PC-9 (cell line): Measurements from ENCODE around the gene SFSWAP. TPM values are rescaled to one million over a fixed set of nuclear protein-coding genes. Genes with fewer than 3 reads are reported as not detected.

Experiments used
- BruUV-seq: library from RNA; stranded (reverse); fragments of 400-500 nt; replicated peaks from 2 replicates; lab custom pipeline; 2021; lab: Mats Ljungman, UMichigan
- CTCF ChIA-PET: fragments of 300-600 bp; sonication (Branson Sonifier 250); formaldehyde crosslinking; loops from one replicate; lab custom pipeline; 2022; ENCODE audit warnings: antibody characterized with exemption; lab: Charles Lee
- POLR2A ChIA-PET: fragments of 300-600 bp; sonication (Branson Sonifier 250); formaldehyde crosslinking; loops from one replicate; lab custom pipeline; 2022; ENCODE audit warnings: antibody characterized with exemption; ENCODE audit not compliant: unreplicated experiment; lab: Charles Lee
- DNase-seq, 2 experiments: peaks; one replicate each; pipeline versions ENCODE4 v3.0.0 to v3.0.0-alpha.2; 2015 to 2022; ENCODE audit warnings: mixed read lengths in 1 of 2
- H2AFZ ChIP-seq: fragments of 200-600 bp; sonication (generic); 2 replicates; pipeline ENCODE4 v1.8.1; 2017; ENCODE audit warnings: antibody characterized with exemption
- H3F3A ChIP-seq: fragments of 200-600 bp; sonication (generic); 2 replicates; pipeline ENCODE4 v1.8.1; 2017; ENCODE audit warnings: antibody characterized with exemption, mild to moderate bottlenecking, low read depth; ENCODE audit not compliant: insufficient read depth
- H3K27ac ChIP-seq: fragments of 200-600 bp; sonication (generic); 2 replicates; pipeline ENCODE4 v1.6.1; 2016; ENCODE audit warnings: mixed run types
- H3K27me3 ChIP-seq: fragments of 200-600 bp; sonication (generic); 2 replicates; pipeline ENCODE4 v1.6.1; 2016; ENCODE audit warnings: low read depth, mixed run types; ENCODE audit not compliant: insufficient read depth
- H3K36me3 ChIP-seq: fragments of 200-600 bp; sonication (generic); 2 replicates; pipeline ENCODE4 v1.6.1; 2016; ENCODE audit warnings: low read depth, mixed run types
- H3K4me1 ChIP-seq: fragments of 200-600 bp; sonication (generic); replicated peaks from 2 replicates; pipeline ENCODE4 v1.6.1; 2016; ENCODE audit warnings: mixed run types; ENCODE audit not compliant: insufficient read depth
- H3K4me2 ChIP-seq: fragments of 200-600 bp; sonication (generic); 2 replicates; pipeline ENCODE4 v1.6.1; 2017; ENCODE audit warnings: mixed run types
- H3K4me3 ChIP-seq: fragments of 200-600 bp; sonication (generic); 2 replicates; pipeline ENCODE4 v1.6.1; 2016; ENCODE audit warnings: mixed run types
- H3K79me2 ChIP-seq: fragments of 200-600 bp; sonication (generic); 2 replicates; pipeline ENCODE4 v1.6.1; 2017; ENCODE audit warnings: low read depth, mixed run types
- H3K9me2 ChIP-seq: fragments of 200-600 bp; sonication (generic); 2 replicates; pipeline ENCODE4 v1.8.1; 2017; ENCODE audit warnings: mild to moderate bottlenecking; ENCODE audit not compliant: insufficient read depth
- H3K9me3 ChIP-seq: fragments of 200-600 bp; sonication (generic); 2 replicates; pipeline ENCODE4 v1.8.1; 2016; ENCODE audit warnings: low read depth; ENCODE audit not compliant: insufficient read depth
- H4K20me1 ChIP-seq: fragments of 200-600 bp; sonication (generic); 2 replicates; pipeline ENCODE4 v1.8.1; 2017; ENCODE audit not compliant: insufficient read depth
- EZH2 ChIP-seq: fragments of 200-600 bp; sonication (generic); IDR thresholded peaks from 2 replicates; pipeline ENCODE4 v1.8.0; 2017; ENCODE audit warnings: antibody characterized with exemption, low read depth
- intact Hi-C: fragments of 100-400 bp; cut with micrococcal nuclease; formaldehyde crosslinking; loops from one replicate; pipeline ENCODE4 v1.10.0; 2022; ENCODE audit not compliant: unreplicated experiment
- total RNA-seq: library from RNA; stranded (reverse); gene quantifications from 2 replicates; pipeline ENCODE4 v1.2.3, GENCODE V29; 2021
- TF ChIP-seq, protein P1 (sequence below): fragments of 200-600 bp; sonication (generic); conservative IDR thresholded peaks from 2 replicates; pipeline ENCODE4 v1.6.1; 2017; ENCODE audit warnings: mixed run types, antibody characterized with exemption, mild to moderate bottlenecking, moderate library complexity

Gene SFSWAP
- total RNA-seq, 1 experiment from 2014 or later: 40.7 TPM

DNA sequence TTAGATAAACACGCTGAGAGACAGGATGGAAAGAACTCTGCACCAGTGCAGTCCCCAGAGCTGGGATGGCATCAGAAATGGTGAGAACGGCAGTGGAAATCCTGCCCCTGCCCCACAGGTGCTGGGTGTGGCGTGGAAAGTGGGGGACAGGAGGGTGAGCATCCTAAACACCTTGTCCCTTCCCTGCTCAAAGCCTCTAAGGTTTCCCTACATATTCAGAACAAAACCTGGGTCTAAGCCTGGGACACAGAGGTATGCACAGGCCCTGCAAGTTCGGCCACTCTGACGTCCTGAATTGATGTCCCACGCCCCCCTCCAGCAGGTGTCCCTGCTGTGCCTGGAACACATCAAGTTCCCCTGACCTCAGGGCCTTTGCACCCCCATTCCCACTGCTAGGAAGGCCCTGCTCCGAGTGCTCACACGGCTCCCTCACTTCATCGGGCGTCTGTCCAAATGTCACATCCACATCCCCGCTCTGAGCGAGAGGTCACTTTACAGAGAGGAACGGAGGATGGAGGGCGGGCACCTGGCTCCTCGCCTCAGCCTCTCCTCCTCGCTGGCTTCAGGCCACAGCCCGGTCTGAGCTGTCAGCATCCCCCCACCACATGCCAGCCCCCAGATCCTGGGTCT, 38.5 kb upstream of the SFSWAP start:
- Histone ChIP-seq H3K27me3 (peaks cover 97% of the 10 kb centered on the region), H4K20me1 (no peaks in the 10 kb centered on the region), H3K9me2 (no peaks in the 10 kb centered on the region), H3K36me3 (no peaks in the 10 kb centered on the region), H2AFZ (no peak overlapping the region), H3K4me1 (no peaks in the 10 kb centered on the region), H3F3A (no peaks in the 10 kb centered on the region), H3K4me3 (no peak overlapping the region), H3K9me3 (no peaks in the 10 kb centered on the region), H3K27ac (no peak overlapping the region), H3K4me2 (no peak overlapping the region), H3K79me2 (no peaks in the 10 kb centered on the region)
- BruUV-seq: no TSS peak
- no peak for TF ChIP-seq EZH2
- TF ChIP-seq, protein P1, sequence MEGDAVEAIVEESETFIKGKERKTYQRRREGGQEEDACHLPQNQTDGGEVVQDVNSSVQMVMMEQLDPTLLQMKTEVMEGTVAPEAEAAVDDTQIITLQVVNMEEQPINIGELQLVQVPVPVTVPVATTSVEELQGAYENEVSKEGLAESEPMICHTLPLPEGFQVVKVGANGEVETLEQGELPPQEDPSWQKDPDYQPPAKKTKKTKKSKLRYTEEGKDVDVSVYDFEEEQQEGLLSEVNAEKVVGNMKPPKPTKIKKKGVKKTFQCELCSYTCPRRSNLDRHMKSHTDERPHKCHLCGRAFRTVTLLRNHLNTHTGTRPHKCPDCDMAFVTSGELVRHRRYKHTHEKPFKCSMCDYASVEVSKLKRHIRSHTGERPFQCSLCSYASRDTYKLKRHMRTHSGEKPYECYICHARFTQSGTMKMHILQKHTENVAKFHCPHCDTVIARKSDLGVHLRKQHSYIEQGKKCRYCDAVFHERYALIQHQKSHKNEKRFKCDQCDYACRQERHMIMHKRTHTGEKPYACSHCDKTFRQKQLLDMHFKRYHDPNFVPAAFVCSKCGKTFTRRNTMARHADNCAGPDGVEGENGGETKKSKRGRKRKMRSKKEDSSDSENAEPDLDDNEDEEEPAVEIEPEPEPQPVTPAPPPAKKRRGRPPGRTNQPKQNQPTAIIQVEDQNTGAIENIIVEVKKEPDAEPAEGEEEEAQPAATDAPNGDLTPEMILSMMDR: no peak
- DNase-seq: no peak
- CTCF ChIA-PET: no interaction called here
- intact Hi-C loops: no loop called here
- POLR2A ChIA-PET: no interaction called here

GRCh38 chr12:131672941-131673887, 37.7 kb upstream of the SFSWAP start:
- H4K20me1 ChIP-seq: no peaks in the 10 kb centered on the region
- no peaks in the 10 kb centered on the region for H3K4me1 ChIP-seq
- H3K79me2 ChIP-seq: no peaks in the 10 kb centered on the region
- H3K9me2 ChIP-seq: no peaks in the 10 kb centered on the region
- no peak overlapping the region for H3K4me2 ChIP-seq
- H3K36me3 ChIP-seq: no peaks in the 10 kb centered on the region
- ChIA-PET CTCF (no interaction called here), POLR2A (no interaction called here)
- H2AFZ ChIP-seq: no peak overlapping the region
- no peak for DNase-seq
- H3K27ac ChIP-seq: no peak overlapping the region
- no peak overlapping the region for H3K4me3 ChIP-seq
- H3F3A ChIP-seq: no peaks in the 10 kb centered on the region
- TF ChIP-seq EZH2: no peak
- TF ChIP-seq, protein P1: no peak
- intact Hi-C loops: no loop called here
- no peaks in the 10 kb centered on the region for H3K9me3 ChIP-seq
- BruUV-seq: no TSS peak
- peaks cover 97% of the 10 kb centered on the region for H3K27me3 ChIP-seq

DNA sequence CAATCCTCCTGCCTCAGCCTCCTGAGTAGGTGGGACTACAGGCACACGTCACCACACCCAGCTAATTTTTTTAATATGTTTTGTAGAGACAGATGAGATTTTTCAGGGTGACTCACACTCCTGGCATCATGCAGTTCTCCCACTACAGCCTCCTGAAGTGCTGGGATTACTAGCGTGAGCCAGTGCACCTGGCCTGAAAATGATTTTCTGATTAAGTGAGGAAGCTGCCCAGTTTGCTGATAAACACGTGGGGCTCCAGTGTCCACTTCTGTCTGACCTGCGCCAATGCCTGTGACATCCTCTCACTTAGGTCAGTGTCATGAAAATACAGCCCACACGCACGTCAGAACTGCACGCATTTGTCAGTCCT, 37.0 kb upstream of the SFSWAP start:
- peak in 1 of 2 experiments; percentile 61 for DNase-seq
- no peak overlapping the region for H2AFZ ChIP-seq
- BruUV-seq: no TSS peak
- no peak overlapping the region for H3K4me2 ChIP-seq
- no peaks in the 10 kb centered on the region for H3K79me2 ChIP-seq
- H3K27me3 ChIP-seq: peaks cover 98% of the 10 kb centered on the region
- H3K4me1 ChIP-seq: no peaks in the 10 kb centered on the region
- TF ChIP-seq, protein P1: no peak
- no peak for TF ChIP-seq EZH2
- no peaks in the 10 kb centered on the region for H4K20me1 ChIP-seq
- no peaks in the 10 kb centered on the region for H3F3A ChIP-seq
- H3K9me2 ChIP-seq: no peaks in the 10 kb centered on the region
- H3K27ac ChIP-seq: no peak overlapping the region
- CTCF ChIA-PET: no interaction called here
- intact Hi-C loops: no loop called here
- H3K36me3 ChIP-seq: no peaks in the 10 kb centered on the region
- POLR2A ChIA-PET: no interaction called here
- H3K4me3 ChIP-seq: no peak overlapping the region
- no peaks in the 10 kb centered on the region for H3K9me3 ChIP-seq
